ENCODE results near the gene SSH3.

- TF ChIP-seq CTCF (IDR thresholded peaks at IDR 0.05; ENCODE audit: insufficient read depth, low read depth, low read length), result peak; percentile 77
- no peak for TF ChIP-seq EZH2 (IDR thresholded peaks at IDR 0.05; ENCODE audit: insufficient read depth, low read length)
These were observed 40.3 kb upstream of the SSH3 start for GRCh38 chr11:67262731-67263675.
